ENCODE results near the gene NUDT22. TPM values are rescaled to one million over a fixed set of nuclear protein-coding genes. Genes with fewer than 3 reads are reported as not detected.

The NUDT22 gene
- total RNA-seq, 4 donors from 2014 or later, result 37.8 to 58.7 (median 48.6) TPM

- Histone ChIP-seq H3K27me3 (no peaks in the 10 kb centered on the region), H3K9me3 (no peaks in the 10 kb centered on the region), H3K36me3 (peaks cover 85 to 100% (median 99%) of the 10 kb centered on the region in 4 donors), H3K27ac (replicated peaks in 1 of 4) (no peak overlapping the region), H3K4me3 (no peak overlapping the region), H3K4me1 (no peaks in the 10 kb centered on the region)
- DNase-seq (ENCODE audit: extremely low spot score), result no peak
- TF ChIP-seq EP300 (IDR thresholded peaks at IDR 0.05), result no peak
- TF ChIP-seq CTCF (IDR thresholded peaks at IDR 0.05), result no peak
- no peak for TF ChIP-seq POLR2AphosphoS5 (IDR thresholded peaks at IDR 0.05)
- no peak for TF ChIP-seq POLR2A (IDR thresholded peaks at IDR 0.05; ENCODE audit: low read depth)
- intact Hi-C loops (cut with DNase I), result no loop called here
- WGBS, result 92% methylated on average over 2 of the region's 2 CpGs
Measured at GRCh38 chr11:64198511-64198910, 27.6 kb upstream of the NUDT22 start.

- Histone ChIP-seq H3K27ac (replicated peaks in 1 of 4) (no peak overlapping the region), H3K4me3 (no peak overlapping the region), H3K27me3 (no peaks in the 10 kb centered on the region), H3K9me3 (no peaks in the 10 kb centered on the region), H3K36me3 (peaks cover 65 to 99% (median 92%) of the 10 kb centered on the region in 4 donors), H3K4me1 (peaks cover 10 to 26% (median 16%) of the 10 kb centered on the region in 4 donors)
- no peak for TF ChIP-seq CTCF (IDR thresholded peaks at IDR 0.05)
- no peak for TF ChIP-seq POLR2A (IDR thresholded peaks at IDR 0.05; ENCODE audit: low read depth)
- no peak for TF ChIP-seq EP300 (IDR thresholded peaks at IDR 0.05)
- TF ChIP-seq POLR2AphosphoS5 (IDR thresholded peaks at IDR 0.05), result no peak
- DNase-seq (ENCODE audit: extremely low spot score), result no peak
- intact Hi-C loops (cut with DNase I), result loop anchor here (5.0 kb wide), 1 partner anchor 96 kb away; no protein-coding TSS in a partner anchor
- 87% methylated on average over 3 of the region's 3 CpGs for WGBS
Measured at GRCh38 chr11:64201543-64201942, 24.5 kb upstream of the NUDT22 start.

GRCh38 chr11:64202992-64203391 is 23.1 kb upstream of the NUDT22 start:
- H3K9me3 ChIP-seq, result no peaks in the 10 kb centered on the region
- H3K4me1 ChIP-seq, result peaks cover 13 to 41% (median 28%) of the 10 kb centered on the region in 4 donors
- H3K27ac ChIP-seq (replicated peaks in 1 of 4), result no peak overlapping the region
- no peak for DNase-seq (ENCODE audit: extremely low spot score)
- TF ChIP-seq POLR2A (IDR thresholded peaks at IDR 0.05; ENCODE audit: low read depth) (no peak), POLR2AphosphoS5 (IDR thresholded peaks at IDR 0.05) (no peak), CTCF (IDR thresholded peaks at IDR 0.05) (no peak), EP300 (IDR thresholded peaks at IDR 0.05) (no peak)
- no peak overlapping the region for H3K4me3 ChIP-seq
- intact Hi-C loops (cut with DNase I), result loop anchor here (5.0 kb wide), 1 partner anchor 94 kb away; no protein-coding TSS in a partner anchor
- H3K36me3 ChIP-seq, result peaks cover 50 to 96% (median 83%) of the 10 kb centered on the region in 4 donors
- WGBS, result 96% methylated on average over 9 of the region's 9 CpGs
- no peaks in the 10 kb centered on the region for H3K27me3 ChIP-seq

- no peak overlapping the region for H3K27ac ChIP-seq (replicated peaks in 1 of 4)
- H3K4me1 ChIP-seq, result peaks cover 19 to 46% (median 33%) of the 10 kb centered on the region in 4 donors
- no peak overlapping the region for H3K4me3 ChIP-seq
- no peaks in the 10 kb centered on the region for H3K9me3 ChIP-seq
- intact Hi-C loops (cut with DNase I), result loop anchor here (1.0 to 5.0 kb wide), 2 partner anchors 49 to 94 kb away; no protein-coding TSS in a partner anchor
- H3K36me3 ChIP-seq, result peaks cover 45 to 90% (median 77%) of the 10 kb centered on the region in 4 donors
- no peak for DNase-seq (ENCODE audit: extremely low spot score)
- 91% methylated on average over 26 of the region's 27 CpGs for WGBS
- H3K27me3 ChIP-seq, result no peaks in the 10 kb centered on the region
- TF ChIP-seq CTCF (IDR thresholded peaks at IDR 0.05) (no peak), POLR2AphosphoS5 (IDR thresholded peaks at IDR 0.05) (no peak)
Measured at GRCh38 chr11:64203421-64204079, 22.5 kb upstream of the NUDT22 start.
